H54 (cell line): ENCODE data around the gene CAMTA1.
"Not testable (repeated sequence)": the region's sequence is repeated elsewhere in the genome, so short reads cannot be mapped to it uniquely, and the experiment has no call there.

ENCODE experiments used
- DNase-seq: peaks from one replicate; pipeline ENCODE4 v3.0.0; 2011; ENCODE audit warnings: low spot score, mixed read lengths; ENCODE audit not compliant: insufficient read length
- FAIRE-seq: peaks from 3 replicates; lab custom pipeline; 2011; peaks lifted over from hg19 to GRCh38; lab: Jason Lieb, UNC
- POLR2A ChIP-seq: IDR thresholded peaks from 2 replicates; pipeline ENCODE4 v1.6.1; 2011; ENCODE audit warnings: low read depth, mild to moderate bottlenecking, low read length

Gene CAMTA1

DNA sequence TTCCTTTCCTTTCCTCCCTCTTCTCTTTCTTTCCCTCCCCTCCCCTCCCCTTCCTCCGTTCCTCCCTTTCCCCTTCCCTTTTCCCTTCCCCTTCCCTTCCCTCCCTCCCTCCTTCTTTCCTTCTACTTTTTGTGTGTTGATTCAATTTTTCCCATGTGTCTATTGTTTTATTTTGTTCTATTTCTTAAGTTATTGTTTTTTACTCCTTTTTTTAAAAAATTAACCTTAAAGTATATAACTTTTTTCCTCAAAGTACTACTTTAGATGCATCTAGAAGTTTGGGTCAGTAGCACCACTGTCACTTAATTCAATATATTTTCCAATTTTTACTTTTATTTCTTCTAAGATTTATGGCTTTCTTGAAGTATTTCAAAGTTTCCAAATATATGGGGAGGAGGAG, 537.7 kb downstream of the CAMTA1 start:
- TF ChIP-seq POLR2A: no peak
- FAIRE-seq (no peak), DNase-seq (no peak)

DNA sequence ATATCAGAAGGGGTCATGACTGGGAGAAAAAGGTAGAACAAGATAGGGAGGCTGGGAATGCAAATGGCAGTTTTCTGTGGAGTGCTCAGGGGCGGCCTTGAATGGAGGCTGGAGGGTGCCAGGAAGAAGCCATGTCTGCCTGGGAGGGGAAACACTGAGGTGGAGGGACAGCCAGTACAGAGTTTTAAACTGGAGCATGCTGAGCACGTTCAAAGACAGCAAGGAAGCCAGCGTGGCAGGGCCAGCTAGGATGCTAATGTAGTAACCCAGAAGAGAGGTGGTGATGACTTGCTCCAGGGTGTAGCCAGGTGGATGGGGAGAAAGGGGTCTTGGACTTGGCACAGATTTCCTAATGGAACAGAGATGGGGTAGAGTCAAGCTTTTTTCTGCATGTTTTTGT, 540.0 kb downstream of the CAMTA1 start:
- DNase-seq: no peak
- FAIRE-seq: no peak
- TF ChIP-seq POLR2A: no peak

DNA sequence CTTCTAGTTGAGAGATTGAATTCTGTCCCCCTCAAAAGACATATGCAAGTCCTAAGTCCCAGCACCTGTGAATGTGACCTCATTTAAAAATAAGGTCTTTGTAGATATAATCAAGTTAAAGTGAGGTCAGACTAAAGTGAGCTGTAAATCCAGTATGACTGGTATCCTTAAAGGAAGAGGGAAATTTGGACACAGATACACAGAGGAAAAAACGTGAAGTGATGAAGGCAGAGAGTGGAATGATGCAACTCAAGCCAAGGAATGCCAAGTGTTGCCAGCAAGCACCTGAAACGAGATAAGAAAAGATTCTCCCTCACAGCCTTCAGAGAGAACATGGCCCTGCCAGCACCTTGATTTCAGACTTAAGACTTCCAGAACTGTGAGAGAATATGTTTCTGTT, 541.1 kb downstream of the CAMTA1 start:
- no peak for FAIRE-seq
- TF ChIP-seq POLR2A: no peak
- no peak for DNase-seq

DNA sequence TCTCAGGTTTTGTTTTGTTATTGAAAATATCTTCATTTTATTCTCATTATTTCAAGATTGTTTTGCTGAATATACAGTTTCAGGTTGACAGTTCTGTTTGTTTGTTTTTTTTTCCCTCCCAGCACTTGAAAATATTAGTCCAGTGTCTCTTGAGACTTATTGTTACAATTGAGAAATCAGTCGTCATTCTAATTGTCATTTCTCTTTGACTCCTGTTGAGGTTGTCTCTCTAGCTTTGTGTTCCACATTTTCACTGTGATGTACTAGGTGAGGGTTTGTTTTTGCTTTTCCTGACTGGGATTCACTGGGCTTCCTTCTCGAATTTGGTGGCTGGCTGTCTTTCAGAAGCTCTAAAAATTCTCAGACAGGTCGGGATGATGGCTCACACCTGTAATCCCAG, 542.6 kb downstream of the CAMTA1 start:
- FAIRE-seq (no peak), DNase-seq (no peak)
- TF ChIP-seq POLR2A: no peak

DNA sequence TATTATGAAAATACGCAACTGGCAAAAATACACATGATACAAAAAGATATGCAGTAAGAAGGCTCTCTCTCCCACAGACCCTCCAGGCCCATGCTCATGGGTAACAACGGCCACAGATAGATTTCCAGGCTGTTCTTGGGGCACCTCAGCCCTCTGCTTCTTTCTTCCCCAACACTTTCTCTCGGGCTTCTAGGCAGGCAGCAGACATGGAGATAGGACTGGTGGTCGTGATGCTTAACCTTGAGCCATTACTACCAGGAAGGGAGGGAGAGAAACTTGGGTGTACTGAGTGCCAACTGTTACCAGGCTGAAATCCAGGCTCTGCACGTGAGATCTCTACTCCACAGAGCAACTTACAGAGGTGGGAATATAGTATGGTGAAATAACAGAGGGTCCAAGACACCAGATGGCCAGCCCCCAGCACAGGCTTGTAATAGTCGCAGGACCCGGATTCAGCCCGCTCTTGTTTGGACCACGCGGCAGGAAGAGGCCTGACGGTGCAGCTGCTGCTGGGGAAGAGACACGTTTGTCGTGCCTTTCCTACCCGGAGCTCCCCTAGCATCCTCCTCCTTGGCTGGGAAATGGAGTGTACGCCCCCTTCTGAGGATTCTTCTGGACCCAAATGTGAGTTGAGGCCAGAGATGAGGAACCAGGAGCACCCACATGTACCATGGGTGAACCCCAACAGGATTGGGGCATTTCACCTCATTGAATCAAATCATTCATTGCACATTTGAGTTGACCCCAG, 544.8 kb downstream of the CAMTA1 start:
- no peak for TF ChIP-seq POLR2A
- no peak for FAIRE-seq
- no peak for DNase-seq

DNA sequence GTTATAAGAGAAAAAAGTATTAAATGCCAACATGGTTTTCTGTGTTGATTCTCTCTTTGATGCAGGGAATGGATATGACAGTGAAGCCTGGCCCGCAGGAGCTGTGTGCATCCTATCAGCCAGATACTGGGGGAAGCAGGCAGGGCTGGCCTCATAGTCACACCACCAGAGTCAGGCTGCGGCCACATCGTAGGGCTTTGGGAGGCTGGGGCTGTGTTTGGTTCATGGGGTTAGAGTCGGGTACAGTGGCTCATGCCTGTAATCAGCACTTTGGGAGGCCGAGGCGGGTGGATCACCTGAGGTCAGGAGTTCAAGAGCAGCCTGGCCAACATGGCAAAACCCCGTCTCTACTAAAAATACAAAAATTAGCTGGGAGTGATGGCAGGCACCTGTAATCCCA, 545.5 kb downstream of the CAMTA1 start:
- not testable (repeated sequence) for DNase-seq, FAIRE-seq

DNA sequence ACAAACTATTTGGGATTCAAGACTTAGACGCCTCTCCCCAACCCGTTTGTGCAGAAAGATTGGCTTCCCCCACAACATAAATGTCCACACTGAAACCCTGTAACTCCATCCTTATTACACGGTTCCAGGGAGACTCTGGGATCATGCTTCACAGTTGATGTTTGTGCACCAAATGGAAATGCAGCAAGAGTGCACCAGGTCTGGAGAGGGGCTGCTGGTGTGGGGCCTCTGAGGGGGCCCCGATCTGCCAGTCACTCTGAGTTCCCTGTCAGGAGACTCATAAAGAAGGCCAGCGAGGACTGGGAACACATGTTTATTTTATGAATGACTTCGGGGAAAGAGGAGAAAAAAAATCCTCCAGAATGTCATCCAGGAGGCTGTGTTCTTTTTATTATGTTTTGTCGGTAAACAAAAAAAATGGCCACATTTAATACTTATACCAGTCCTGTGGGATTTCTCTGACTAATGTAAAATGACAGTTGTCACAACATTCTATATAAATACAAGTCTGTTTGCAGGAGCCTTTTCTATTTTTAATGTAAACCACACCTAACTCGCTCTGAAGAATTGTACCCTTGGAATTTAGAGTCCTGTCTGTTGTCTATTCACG, 546.8 kb downstream of the CAMTA1 start:
- FAIRE-seq: no peak
- TF ChIP-seq POLR2A: no peak
- no peak for DNase-seq

DNA sequence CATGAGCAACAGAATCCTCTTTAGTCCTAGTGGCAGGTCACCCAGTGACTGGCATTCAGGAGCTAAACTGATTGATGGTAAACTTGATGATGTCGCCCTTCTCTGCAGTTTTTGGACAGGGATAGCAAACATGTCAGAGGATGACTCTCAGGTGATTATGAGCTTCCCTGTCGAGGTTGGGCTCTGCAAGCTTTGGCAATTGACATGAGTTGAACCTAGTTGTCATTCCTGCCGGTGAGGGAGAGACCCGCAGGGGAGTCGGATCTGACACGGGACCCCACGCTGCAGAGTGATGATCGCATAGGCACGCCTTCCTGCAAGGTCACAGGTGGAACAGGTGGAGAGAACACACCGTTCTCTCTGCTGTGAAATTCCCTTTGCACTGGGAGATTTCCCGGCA, 547.8 kb downstream of the CAMTA1 start:
- DNase-seq (no peak), FAIRE-seq (no peak)
- no peak for TF ChIP-seq POLR2A

DNA sequence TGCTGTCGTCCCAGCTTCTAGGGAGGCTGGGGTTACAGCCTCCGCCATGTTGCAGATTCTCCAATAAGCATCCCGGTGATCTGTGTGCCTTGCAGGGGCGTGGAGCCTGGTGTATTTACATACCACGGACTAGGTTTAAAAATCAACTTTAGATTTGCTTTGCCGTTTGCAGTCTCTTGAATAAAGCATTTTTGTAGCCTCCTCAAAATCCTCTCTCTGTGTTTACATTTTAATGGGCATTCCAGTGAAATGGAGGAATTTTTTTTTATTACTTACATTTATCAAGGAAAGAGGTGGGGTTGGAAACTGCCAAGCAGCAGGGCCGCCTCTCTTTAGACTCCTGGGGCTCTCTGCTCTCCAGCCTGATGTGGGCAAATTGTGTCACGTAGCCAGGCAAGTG, 548.4 kb downstream of the CAMTA1 start:
- no peak for TF ChIP-seq POLR2A
- FAIRE-seq: no peak
- no peak for DNase-seq

DNA sequence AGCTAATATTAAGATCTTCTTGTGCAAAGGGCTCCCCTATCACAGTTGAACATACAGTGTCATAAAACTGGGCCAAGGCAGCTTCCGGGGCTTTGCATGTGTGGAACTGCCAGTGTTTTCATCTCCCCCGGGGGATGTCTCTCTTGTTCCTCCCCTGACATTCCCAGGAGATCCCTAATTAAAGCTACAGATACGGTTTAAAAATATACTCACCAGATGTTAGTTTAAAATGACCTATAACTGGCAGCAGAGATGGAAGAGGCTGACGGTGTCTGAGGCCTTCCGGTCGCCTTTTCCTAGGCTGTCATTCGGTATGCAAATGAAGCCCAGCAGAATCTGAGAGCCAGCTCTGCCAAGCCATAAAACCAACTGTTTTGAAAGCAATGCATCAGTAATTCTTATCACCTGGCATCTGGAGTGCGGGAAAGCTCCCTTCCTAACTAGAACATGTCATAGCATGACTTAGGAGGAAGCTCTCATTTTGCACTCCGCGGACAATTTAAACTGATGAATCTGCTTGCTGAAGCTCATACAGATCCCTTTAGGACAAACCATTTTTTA, 549.3 kb downstream of the CAMTA1 start:
- no peak for TF ChIP-seq POLR2A
- FAIRE-seq (no peak), DNase-seq (no peak)

DNA sequence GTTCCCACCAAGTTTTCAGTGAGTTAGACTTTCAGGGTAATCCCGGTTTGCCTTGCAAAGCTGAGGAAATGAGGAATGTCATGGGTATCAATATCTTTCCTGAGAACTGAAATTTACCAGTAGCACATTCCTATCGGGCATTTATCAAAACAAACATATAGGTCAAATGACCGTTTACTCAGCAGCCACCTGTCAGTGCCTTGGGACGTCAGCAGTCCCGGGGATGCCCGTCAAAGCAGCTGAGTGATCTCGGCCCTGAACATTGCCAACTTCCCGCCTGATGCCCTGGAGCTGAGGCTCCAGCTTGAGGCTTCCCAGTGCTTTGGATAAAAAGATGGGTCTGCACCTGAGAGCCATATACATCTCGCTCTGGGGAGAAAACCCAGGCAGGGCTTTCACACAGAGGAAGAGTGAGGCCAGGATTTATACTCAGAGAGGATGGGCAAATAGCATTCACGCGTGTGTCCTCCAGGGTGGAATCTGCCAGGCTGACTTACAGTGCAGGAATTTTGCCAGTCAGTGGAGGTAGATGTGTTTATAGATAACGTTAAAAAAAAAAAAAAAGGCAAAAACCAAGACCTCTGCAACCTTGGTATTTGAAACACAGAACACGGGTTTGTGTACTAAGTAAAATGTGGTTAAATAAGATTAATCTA, 550.1 kb downstream of the CAMTA1 start:
- no peak for FAIRE-seq
- TF ChIP-seq POLR2A: no peak
- no peak for DNase-seq

DNA sequence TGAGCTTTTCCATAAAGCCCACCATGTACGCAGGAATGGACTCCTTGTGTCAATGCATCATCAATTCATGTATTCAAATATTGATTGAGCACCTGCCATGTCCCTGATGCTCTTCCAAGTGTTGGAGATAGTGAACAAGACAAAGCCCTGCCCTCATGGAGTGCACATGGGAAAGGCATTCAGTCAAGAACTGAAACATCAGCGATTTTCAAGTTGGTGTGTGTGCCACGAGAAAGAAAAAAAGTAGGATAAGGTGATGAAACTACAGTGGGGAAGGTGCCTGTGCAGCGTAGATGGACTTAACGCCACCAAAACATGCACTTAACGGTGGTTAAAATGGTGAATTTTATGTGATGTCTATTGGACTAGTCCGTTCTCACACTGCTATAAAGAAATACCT, 553.2 kb downstream of the CAMTA1 start:
- no peak for TF ChIP-seq POLR2A
- FAIRE-seq (no peak), DNase-seq (no peak)

DNA sequence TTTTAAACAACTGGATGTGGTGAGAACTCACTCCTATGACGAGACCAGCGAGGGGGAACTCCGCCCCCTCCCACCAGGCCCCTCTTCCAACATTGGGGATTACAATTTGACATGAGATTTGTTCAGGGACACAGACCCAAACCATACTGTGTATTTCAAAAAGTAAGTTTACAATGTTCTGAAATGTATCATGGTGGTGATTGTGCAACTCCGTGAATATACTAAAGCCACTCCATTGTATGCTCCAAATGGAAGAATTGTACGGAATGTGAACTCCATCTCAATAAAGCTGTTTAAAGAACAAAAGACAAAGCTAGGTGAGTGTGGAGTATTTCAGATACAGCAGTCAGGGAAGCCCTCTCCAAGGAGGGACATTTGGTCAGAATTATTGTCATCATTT, 553.8 kb downstream of the CAMTA1 start:
- no peak for TF ChIP-seq POLR2A
- DNase-seq (no peak), FAIRE-seq (no peak)

DNA sequence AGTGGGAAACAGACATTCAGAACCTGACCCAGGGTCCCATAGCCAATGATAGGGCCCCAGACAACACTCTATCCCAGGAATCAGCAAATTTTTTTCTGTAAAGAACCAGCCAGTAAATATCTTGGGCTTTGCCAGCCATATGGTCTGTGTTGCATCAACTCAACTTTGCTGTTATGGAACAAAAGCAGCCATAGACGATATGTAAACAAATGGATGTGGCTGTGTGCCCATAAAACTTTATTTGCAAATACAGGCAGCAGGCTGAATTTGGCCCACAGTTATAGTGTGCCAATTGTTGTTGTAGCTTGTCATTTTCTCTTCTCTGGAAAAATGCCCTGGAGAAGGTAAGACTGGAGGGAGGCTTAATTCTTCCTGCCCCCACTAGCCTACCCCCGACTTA, 554.7 kb downstream of the CAMTA1 start:
- FAIRE-seq (no peak), DNase-seq (no peak)
- TF ChIP-seq POLR2A: no peak
